C4-2B (cell line): ENCODE data around the gene KREMEN1.

ENCODE experiments used
- H3K27ac ChIP-seq: fragments of 450-650 bp; 2 replicates; pipeline ENCODE4 v1.5.1; 2017
- CTCF ChIP-seq: fragments of 450-650 bp; conservative IDR thresholded peaks from 2 replicates; pipeline ENCODE4 v1.5.1; 2017; ENCODE audit warnings: mild to moderate bottlenecking
- ZFX ChIP-seq: fragments of 450-650 bp; IDR thresholded peaks from 2 replicates; pipeline ENCODE4 v1.6.1; 2017

Gene KREMEN1

DNA sequence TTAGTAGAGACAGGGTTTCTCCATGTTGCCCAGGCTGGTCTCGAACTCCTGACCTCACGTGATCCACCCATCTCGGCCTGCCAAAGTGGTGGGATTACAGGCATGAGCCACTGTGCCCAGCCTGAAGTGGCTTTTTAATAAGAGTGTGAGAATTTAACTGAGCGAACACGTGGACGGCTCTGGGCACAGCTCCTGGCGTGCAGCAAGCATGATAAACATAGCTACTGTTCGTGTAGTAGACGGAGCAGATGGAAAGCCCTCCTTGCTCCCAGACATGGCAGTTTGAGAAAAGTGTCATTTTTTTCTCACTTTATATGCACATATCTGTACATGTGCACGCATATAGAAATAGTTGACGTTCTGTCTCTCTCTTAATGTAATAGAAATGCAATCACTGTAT lies 139.9 kb downstream of the KREMEN1 start:
- TF ChIP-seq ZFX, result no peak
- no peak for TF ChIP-seq CTCF
- H3K27ac ChIP-seq, result no peak overlapping the region

GRCh38 chr22:29213493-29213892 lies 140.7 kb downstream of the KREMEN1 start:
- TF ChIP-seq CTCF, result no peak
- TF ChIP-seq ZFX, result no peak
- H3K27ac ChIP-seq, result no peak overlapping the region

GRCh38 chr22:29214232-29214631 lies 141.4 kb downstream of the KREMEN1 start:
- TF ChIP-seq CTCF (no peak), ZFX (no peak)

GRCh38 chr22:29215012-29215860 lies 142.4 kb downstream of the KREMEN1 start:
- TF ChIP-seq CTCF (no peak), ZFX (no peak)
- H3K27ac ChIP-seq, result no peak overlapping the region

More at GRCh38 chr22:29214232-29214631, 141.4 kb downstream of the KREMEN1 start:
- no peak overlapping the region for H3K27ac ChIP-seq

- H3K27ac ChIP-seq, result no peak overlapping the region
- TF ChIP-seq CTCF, result no peak
These were observed 143.4 kb downstream of the KREMEN1 start for GRCh38 chr22:29216011-29216872.

DNA sequence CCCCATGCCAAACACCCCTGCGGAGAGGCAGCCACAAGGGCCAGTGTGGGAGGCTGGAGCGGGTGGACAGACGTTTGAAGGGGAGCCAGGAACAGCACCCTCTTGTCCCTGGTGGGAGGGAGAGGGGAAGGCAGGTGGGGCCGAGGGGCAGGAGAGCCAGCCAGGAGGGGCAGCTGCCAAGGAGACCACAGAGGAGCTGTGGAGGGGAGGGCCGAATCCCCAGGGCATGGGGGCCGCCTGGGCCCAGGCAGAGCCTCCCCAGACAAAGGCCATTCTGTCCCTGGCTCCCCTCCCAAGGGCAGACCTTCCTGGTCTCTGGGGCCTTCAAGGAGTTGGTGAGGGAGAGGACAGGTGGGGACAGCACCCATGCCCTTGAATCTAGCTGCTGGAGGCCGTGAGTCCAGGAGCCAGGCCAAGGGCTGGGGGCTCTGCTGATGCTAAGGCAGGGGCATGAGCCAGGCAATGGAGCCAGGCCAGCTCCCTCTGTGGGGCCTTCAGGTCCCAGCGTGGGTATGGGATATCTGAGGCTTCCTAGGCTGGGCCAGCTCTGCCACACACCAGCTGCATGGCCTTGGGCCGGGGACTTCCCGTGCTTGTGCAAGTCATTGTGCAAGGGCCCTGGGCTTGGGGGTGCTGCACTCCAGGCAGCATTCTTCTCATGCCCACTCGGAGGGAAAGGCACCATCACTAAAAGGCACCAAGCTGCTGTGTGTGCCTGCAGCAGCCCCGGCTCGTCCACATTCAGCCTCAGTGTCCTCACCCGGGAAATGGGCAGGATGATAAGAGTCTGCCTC lies 144.2 kb downstream of the KREMEN1 start:
- TF ChIP-seq ZFX (no peak), CTCF (no peak)
- no peak overlapping the region for H3K27ac ChIP-seq
